ENCODE results near the gene ZKSCAN2. TPM values are rescaled to one million over a fixed set of nuclear protein-coding genes. Genes with fewer than 3 reads are reported as not detected.

The ZKSCAN2 gene
- total RNA-seq, 1 donor from 2014 or later, result 8.5 TPM

GRCh38 chr16:25289466-25289865 lies 31.8 kb upstream of the ZKSCAN2 start:
- Histone ChIP-seq H3K27ac (ENCODE audit: low read depth, low read length) (no peak overlapping the region), H3K4me1 (ENCODE audit: insufficient read depth, low read length) (no peaks in the 10 kb centered on the region), H3K9ac (ENCODE audit: low read length) (no peak overlapping the region), H3K79me2 (ENCODE audit: insufficient read depth, low read length) (no peaks in the 10 kb centered on the region), H3K27me3 (ENCODE audit: insufficient read depth, low read length) (no peaks in the 10 kb centered on the region), H4K20me1 (ENCODE audit: insufficient read depth, low read length) (no peaks in the 10 kb centered on the region), H3K4me3 (ENCODE audit: insufficient read depth, low read depth, low read length) (no peak overlapping the region), H2AFZ (ENCODE audit: low read depth, low read length) (no peak overlapping the region), H3K4me2 (ENCODE audit: low read length) (no peak overlapping the region), H3K9me3 (ENCODE audit: insufficient read depth, low read depth, low read length) (no peaks in the 10 kb centered on the region), H3K36me3 (ENCODE audit: insufficient read depth, low read length) (no peaks in the 10 kb centered on the region)
- DNase-seq (ENCODE audit: low read depth) (no peak), FAIRE-seq (no peak)
- Mint-ChIP-seq H3K4me1 (ENCODE audit: low read depth, unreplicated experiment) (no peaks in the 10 kb centered on the region), H3K4me3 (ENCODE audit: unreplicated experiment) (no peak overlapping the region), H3K36me3 (ENCODE audit: low read depth, unreplicated experiment) (no peaks in the 10 kb centered on the region), H3K27ac (ENCODE audit: unreplicated experiment) (no peak overlapping the region), H3K9me3 (ENCODE audit: unreplicated experiment) (peaks cover 8% of the 10 kb centered on the region), H3K27me3 (ENCODE audit: low read depth, unreplicated experiment) (no peaks in the 10 kb centered on the region)
- TF ChIP-seq EZH2 (IDR thresholded peaks at IDR 0.05; ENCODE audit: insufficient read depth, low read length), result no peak
- TF ChIP-seq, protein P1, sequence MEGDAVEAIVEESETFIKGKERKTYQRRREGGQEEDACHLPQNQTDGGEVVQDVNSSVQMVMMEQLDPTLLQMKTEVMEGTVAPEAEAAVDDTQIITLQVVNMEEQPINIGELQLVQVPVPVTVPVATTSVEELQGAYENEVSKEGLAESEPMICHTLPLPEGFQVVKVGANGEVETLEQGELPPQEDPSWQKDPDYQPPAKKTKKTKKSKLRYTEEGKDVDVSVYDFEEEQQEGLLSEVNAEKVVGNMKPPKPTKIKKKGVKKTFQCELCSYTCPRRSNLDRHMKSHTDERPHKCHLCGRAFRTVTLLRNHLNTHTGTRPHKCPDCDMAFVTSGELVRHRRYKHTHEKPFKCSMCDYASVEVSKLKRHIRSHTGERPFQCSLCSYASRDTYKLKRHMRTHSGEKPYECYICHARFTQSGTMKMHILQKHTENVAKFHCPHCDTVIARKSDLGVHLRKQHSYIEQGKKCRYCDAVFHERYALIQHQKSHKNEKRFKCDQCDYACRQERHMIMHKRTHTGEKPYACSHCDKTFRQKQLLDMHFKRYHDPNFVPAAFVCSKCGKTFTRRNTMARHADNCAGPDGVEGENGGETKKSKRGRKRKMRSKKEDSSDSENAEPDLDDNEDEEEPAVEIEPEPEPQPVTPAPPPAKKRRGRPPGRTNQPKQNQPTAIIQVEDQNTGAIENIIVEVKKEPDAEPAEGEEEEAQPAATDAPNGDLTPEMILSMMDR (IDR thresholded peaks at IDR 0.05; ENCODE audit: insufficient read depth, low read depth, low read length), result no peak

GRCh38 chr16:25279491-25279890 lies 21.8 kb upstream of the ZKSCAN2 start:
- Histone ChIP-seq H3K36me3 (ENCODE audit: insufficient read depth, low read length) (no peaks in the 10 kb centered on the region), H3K27ac (ENCODE audit: low read depth, low read length) (no peak overlapping the region), H4K20me1 (ENCODE audit: insufficient read depth, low read length) (no peaks in the 10 kb centered on the region), H2AFZ (ENCODE audit: low read depth, low read length) (no peak overlapping the region), H3K9ac (ENCODE audit: low read length) (no peak overlapping the region), H3K4me2 (ENCODE audit: low read length) (no peak overlapping the region), H3K79me2 (ENCODE audit: insufficient read depth, low read length) (no peaks in the 10 kb centered on the region), H3K9me3 (ENCODE audit: insufficient read depth, low read depth, low read length) (no peaks in the 10 kb centered on the region), H3K27me3 (ENCODE audit: insufficient read depth, low read length) (no peaks in the 10 kb centered on the region), H3K4me3 (ENCODE audit: insufficient read depth, low read depth, low read length) (no peak overlapping the region), H3K4me1 (ENCODE audit: insufficient read depth, low read length) (no peaks in the 10 kb centered on the region)
- FAIRE-seq (no peak), DNase-seq (ENCODE audit: low read depth) (no peak)
- no peak for TF ChIP-seq EZH2 (IDR thresholded peaks at IDR 0.05; ENCODE audit: insufficient read depth, low read length)
- TF ChIP-seq, protein P1 (IDR thresholded peaks at IDR 0.05; ENCODE audit: insufficient read depth, low read depth, low read length), result no peak
- Mint-ChIP-seq H3K4me1 (ENCODE audit: low read depth, unreplicated experiment) (no peaks in the 10 kb centered on the region), H3K27me3 (ENCODE audit: low read depth, unreplicated experiment) (no peaks in the 10 kb centered on the region), H3K4me3 (ENCODE audit: unreplicated experiment) (no peak overlapping the region), H3K36me3 (ENCODE audit: low read depth, unreplicated experiment) (no peaks in the 10 kb centered on the region), H3K27ac (ENCODE audit: unreplicated experiment) (no peak overlapping the region), H3K9me3 (ENCODE audit: unreplicated experiment) (peaks cover 11% of the 10 kb centered on the region)

DNA sequence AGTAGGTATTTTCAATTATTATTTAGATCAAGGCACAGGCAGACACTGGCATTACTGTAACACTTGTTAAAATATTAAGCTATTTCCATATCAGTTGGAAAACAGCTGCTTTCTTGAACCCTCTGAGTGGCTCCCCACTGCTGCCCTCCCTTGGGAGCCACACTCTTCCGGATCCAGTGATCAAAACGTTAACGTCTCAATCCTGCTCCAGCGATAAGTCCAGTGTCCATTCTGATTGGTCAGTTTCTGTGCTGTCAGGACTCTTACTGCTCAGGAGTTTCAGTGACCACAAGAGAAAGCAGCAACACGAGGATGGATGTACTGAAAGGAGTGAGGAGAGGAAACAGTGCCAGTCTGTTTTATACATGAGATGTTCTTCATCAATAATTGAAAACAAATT lies 13.8 kb upstream of the ZKSCAN2 start:
- no peaks in the 10 kb centered on the region for H3K79me2 ChIP-seq (ENCODE audit: insufficient read depth, low read length)
- H3K4me1 Mint-ChIP-seq (ENCODE audit: low read depth, unreplicated experiment), result no peaks in the 10 kb centered on the region
- H3K27ac Mint-ChIP-seq (ENCODE audit: unreplicated experiment), result no peak overlapping the region
- no peak overlapping the region for H3K4me3 ChIP-seq (ENCODE audit: insufficient read depth, low read depth, low read length)
- H3K4me1 ChIP-seq (ENCODE audit: insufficient read depth, low read length), result no peaks in the 10 kb centered on the region
- H4K20me1 ChIP-seq (ENCODE audit: insufficient read depth, low read length), result peaks cover 33% of the 10 kb centered on the region
- no peaks in the 10 kb centered on the region for H3K27me3 ChIP-seq (ENCODE audit: insufficient read depth, low read length)
- H3K36me3 ChIP-seq (ENCODE audit: insufficient read depth, low read length), result no peaks in the 10 kb centered on the region
- H3K9me3 ChIP-seq (ENCODE audit: insufficient read depth, low read depth, low read length), result no peaks in the 10 kb centered on the region
- H3K27me3 Mint-ChIP-seq (ENCODE audit: low read depth, unreplicated experiment), result no peaks in the 10 kb centered on the region
- H2AFZ ChIP-seq (ENCODE audit: low read depth, low read length), result no peak overlapping the region
- H3K4me3 Mint-ChIP-seq (ENCODE audit: unreplicated experiment), result no peak overlapping the region
- H3K27ac ChIP-seq (ENCODE audit: low read depth, low read length), result no peak overlapping the region
- H3K36me3 Mint-ChIP-seq (ENCODE audit: low read depth, unreplicated experiment), result peaks cover 2% of the 10 kb centered on the region
- no peak overlapping the region for H3K4me2 ChIP-seq (ENCODE audit: low read length)
- H3K9me3 Mint-ChIP-seq (ENCODE audit: unreplicated experiment), result no peaks in the 10 kb centered on the region
- TF ChIP-seq, protein P1 (IDR thresholded peaks at IDR 0.05; ENCODE audit: insufficient read depth, low read depth, low read length), result no peak
- no peak overlapping the region for H3K9ac ChIP-seq (ENCODE audit: low read length)
- FAIRE-seq (no peak), DNase-seq (ENCODE audit: low read depth) (no peak)

All from astrocyte (in vitro differentiated cells and primary cell).